Psoas muscle (tissue), 8 donors: ENCODE data around the gene LPCAT1. TPM values are rescaled to one million over a fixed set of nuclear protein-coding genes. Genes with fewer than 3 reads are reported as not detected.

Experiments used
- ATAC-seq, 4 donors: fragments of 200-7000 bp; cut with Tn5 transposase; one replicate each; pipeline ENCODE4 v1.9.1; 2020; ENCODE audit warnings: moderate library complexity in 3 of 4, mild to moderate bottlenecking in 2 of 4
- DNase-seq, 2 donors: peaks; one replicate each; pipeline ENCODE4 v3.0.0-alpha.2; 2020
- H3K27ac ChIP-seq: fragments of 200-600 bp; one replicate; pipeline ENCODE4 v1.8.0; 2022
- H3K27me3 ChIP-seq, 3 donors: fragments of 200-600 bp in 1 of 3; one replicate each; pipeline versions ENCODE4 v1.6.1 to v1.8.0; 2013 to 2022; ENCODE audit warnings: low read length in 2 of 3, mild to moderate bottlenecking in 2 of 3, moderate library complexity in 1 of 3; ENCODE audit not compliant: insufficient read depth in 3 of 3
- H3K36me3 ChIP-seq, 2 donors: fragments of 200-600 bp in 1 of 2; one replicate each; pipeline versions ENCODE4 v1.6.1 to v1.8.0; 2013 to 2022; ENCODE audit warnings: low read depth in 1 of 2, mild to moderate bottlenecking in 1 of 2, moderate library complexity in 1 of 2; ENCODE audit not compliant: insufficient read depth in 1 of 2
- H3K4me1 ChIP-seq: fragments of 200-600 bp; one replicate; pipeline ENCODE4 v1.8.0; 2022
- H3K4me3 ChIP-seq: fragments of 200-600 bp; one replicate; pipeline ENCODE4 v1.8.0; 2022; ENCODE audit warnings: mild to moderate bottlenecking
- H3K9me3 ChIP-seq: fragments of 200-600 bp; one replicate; pipeline ENCODE4 v1.8.0; 2022
- WGBS, 3 donors: extraction: QIAGEN DNeasy Blood & Tissue Kit; methylation state at CpG; one replicate each; pipeline versions ENCODE4 v1.1.6 to v1.1.7; 2013; 5-methylcytosine and 5-hydroxymethylcytosine counted together
- intact Hi-C, 2 donors: fragments of 100-400 bp; cut with DNase I; formaldehyde crosslinking; loops; one replicate each; pipeline versions ENCODE4 v1.11.0 to v1.14.2; 2022
- polyA plus RNA-seq, 3 donors: library from polyadenylated mRNA; stranded (reverse); fragments of 200-250 nt; gene quantifications; one replicate each; pipeline ENCODE4 v1.2.3, GENCODE V29; 2013
- total RNA-seq, 4 donors: library from RNA; stranded (reverse); fragmentation: NEBNext Ultra II Directional in 2 of 4; extraction: Animal tissue kit (Norgen Biotek cat#: 25700) in 2 of 4; gene quantifications; one replicate each; pipeline versions ENCODE4 v1.2.1 to v1.2.4, GENCODE V29; 2021 to 2023
- TF ChIP-seq, protein P1 (sequence below): fragments of 200-600 bp; IDR thresholded peaks from one replicate; pipeline ENCODE4 v1.8.0; 2022; ENCODE audit warnings: antibody characterized with exemption
- donor health status: healthy with polysubstance abuse.
- donor health status: DM: no; HTN: no; CAD: no; lungs with moderate emphysema.
- donor health status: Bipolar disorder and iron deficiency.
- donor health status: healthy.
- donor health status: DM: yes; HTN: yes; CAD: no.
- donor health status: DM: no; HTN: no; CAD: no.
- donor health status: DM: no; HTN: no; CAD: no.
- donor health status: DM: yes; HTN: yes; CAD: no.

The LPCAT1 gene
- total and polyA plus RNA-seq, 7 donors: 2.4 to 6.2 (median 4.7) TPM

- H3K4me1 ChIP-seq: no peaks in the 10 kb centered on the region
- H3K27ac ChIP-seq: no peak overlapping the region
- no peak overlapping the region for H3K4me3 ChIP-seq
- intact Hi-C loops: loop anchor here in 1 of 2 donors (10.0 kb wide), 1 partner anchor 185 kb away; the partner anchor contains the start of gene CLPTM1L
- H3K27me3 ChIP-seq: no peaks in the 10 kb centered on the region
- no peak for DNase-seq
- ATAC-seq: no peak
- H3K36me3 ChIP-seq: no peaks in the 10 kb centered on the region
- 91 to 95% (median 93%) methylated on average over 3 of the region's 3 CpGs for WGBS, 3 donors
- TF ChIP-seq, protein P1, sequence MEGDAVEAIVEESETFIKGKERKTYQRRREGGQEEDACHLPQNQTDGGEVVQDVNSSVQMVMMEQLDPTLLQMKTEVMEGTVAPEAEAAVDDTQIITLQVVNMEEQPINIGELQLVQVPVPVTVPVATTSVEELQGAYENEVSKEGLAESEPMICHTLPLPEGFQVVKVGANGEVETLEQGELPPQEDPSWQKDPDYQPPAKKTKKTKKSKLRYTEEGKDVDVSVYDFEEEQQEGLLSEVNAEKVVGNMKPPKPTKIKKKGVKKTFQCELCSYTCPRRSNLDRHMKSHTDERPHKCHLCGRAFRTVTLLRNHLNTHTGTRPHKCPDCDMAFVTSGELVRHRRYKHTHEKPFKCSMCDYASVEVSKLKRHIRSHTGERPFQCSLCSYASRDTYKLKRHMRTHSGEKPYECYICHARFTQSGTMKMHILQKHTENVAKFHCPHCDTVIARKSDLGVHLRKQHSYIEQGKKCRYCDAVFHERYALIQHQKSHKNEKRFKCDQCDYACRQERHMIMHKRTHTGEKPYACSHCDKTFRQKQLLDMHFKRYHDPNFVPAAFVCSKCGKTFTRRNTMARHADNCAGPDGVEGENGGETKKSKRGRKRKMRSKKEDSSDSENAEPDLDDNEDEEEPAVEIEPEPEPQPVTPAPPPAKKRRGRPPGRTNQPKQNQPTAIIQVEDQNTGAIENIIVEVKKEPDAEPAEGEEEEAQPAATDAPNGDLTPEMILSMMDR: no peak
- no peaks in the 10 kb centered on the region for H3K9me3 ChIP-seq
Observed at GRCh38 chr5:1529498-1529897, 5.7 kb upstream of the LPCAT1 start.

DNA sequence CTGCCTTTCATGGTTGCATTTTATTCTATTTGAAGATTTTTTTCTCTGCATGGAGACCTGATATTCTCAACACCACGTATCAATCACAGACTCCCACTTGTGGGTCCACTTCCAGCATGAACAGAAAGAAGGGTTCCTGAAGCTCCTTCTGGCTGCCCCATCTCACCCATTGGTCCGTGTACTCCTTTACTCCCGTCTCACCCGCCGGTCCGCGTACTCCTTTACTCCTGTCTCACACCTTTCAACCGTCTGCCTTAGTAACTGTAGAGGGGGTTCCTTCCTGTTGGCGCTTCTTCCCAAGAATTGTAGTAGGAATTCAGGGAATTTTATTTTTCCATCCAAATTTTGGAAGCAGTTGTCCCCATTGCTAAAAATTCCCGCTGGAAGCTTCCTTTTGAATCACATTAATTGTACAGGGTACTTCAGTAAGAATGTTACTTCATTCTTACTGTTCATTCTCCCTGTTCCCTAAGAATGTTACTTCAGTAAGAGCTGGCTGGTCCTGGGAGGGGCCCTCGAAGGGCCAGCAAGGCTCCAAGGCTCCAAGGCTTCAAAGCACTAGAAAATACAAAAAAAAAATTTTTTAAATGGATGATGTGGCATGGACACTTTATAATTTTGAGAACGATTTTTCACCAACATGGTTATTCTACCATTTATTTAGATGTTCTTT lies 3.9 kb upstream of the LPCAT1 start:
- TF ChIP-seq, protein P1: no peak
- no peaks in the 10 kb centered on the region for H3K27me3 ChIP-seq

DNA sequence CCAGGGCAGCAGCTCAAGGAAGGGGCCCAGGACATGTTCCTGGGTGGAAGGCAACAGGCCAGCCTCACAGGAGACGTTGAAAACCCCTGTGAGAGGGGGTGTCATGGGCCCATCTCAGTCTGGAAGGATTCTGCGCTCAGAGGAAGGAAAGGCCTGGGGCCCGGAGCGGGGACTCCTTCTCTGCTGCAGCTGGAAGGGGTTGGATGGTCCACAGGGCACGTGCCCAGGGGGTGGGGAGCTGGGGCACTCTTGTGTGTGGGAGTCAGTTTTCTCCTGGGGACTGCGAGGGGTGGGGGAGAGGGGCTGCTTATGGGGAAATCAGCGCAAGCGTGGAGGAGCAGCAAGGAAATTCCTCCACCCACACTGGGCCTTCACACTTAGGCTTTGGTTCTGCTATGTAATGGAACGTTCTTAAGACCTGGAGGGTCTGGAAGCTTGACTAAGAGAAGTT lies 2.9 kb upstream of the LPCAT1 start:
- TF ChIP-seq, protein P1: no peak
- H3K4me3 ChIP-seq: no peak overlapping the region
- 81 to 88% (median 81%) methylated on average over 9 of the region's 9 CpGs for WGBS, 3 donors
- no peaks in the 10 kb centered on the region for H3K4me1 ChIP-seq
- H3K27ac ChIP-seq: no peak overlapping the region
- no peak for ATAC-seq
- H3K9me3 ChIP-seq: no peaks in the 10 kb centered on the region
- peaks cover 0 to 3% (median 0%) of the 10 kb centered on the region in 3 donors for H3K27me3 ChIP-seq
- DNase-seq: peak; percentile 6 to 28
- intact Hi-C loops: loop anchor here in 1 of 2 donors (10.0 kb wide), 1 partner anchor 182 kb away; the partner anchor contains the start of gene CLPTM1L
- H3K36me3 ChIP-seq: no peaks in the 10 kb centered on the region

More for the DNA sequence above, 3.9 kb upstream of the LPCAT1 start:
- ATAC-seq: no peak
- no peaks in the 10 kb centered on the region for H3K36me3 ChIP-seq
- intact Hi-C loops: loop anchor here in 1 of 2 donors (10.0 kb wide), 1 partner anchor 183 kb away; the partner anchor contains the start of gene CLPTM1L
- no peaks in the 10 kb centered on the region for H3K4me1 ChIP-seq
- DNase-seq: peak in 1 of 2 donors; percentile 21
- no peaks in the 10 kb centered on the region for H3K9me3 ChIP-seq
- H3K27ac ChIP-seq: no peak overlapping the region
- 71 to 77% (median 75%) methylated on average over 12 of the region's 12 CpGs for WGBS, 3 donors
- H3K4me3 ChIP-seq: no peak overlapping the region

DNA sequence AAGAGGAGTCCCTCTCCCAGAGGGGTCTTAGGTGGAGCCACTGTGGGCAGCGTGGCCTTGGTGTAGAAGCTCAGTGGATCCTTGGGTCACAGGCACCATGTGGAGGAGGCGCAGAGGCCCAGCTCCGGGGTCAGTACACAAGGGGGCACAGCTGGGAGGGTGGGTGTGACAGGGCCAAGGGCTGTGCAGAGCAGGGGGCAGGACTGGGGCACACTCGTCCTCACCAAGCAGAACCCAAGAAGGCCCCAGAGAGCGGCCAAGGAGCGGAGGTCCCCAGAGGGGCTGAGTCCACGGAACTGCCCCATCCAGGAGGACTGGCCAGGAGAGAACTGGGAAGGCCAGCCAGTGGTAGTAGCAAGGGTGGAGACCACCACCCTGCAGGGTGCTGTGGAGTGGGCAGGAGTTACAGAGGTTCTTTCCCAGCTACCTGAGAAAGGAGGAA lies 2.5 kb upstream of the LPCAT1 start:
- ATAC-seq (no peak), DNase-seq (peak; percentile 6 to 42)
- TF ChIP-seq, protein P1: no peak
- Histone ChIP-seq H3K4me3 (no peak overlapping the region), H3K9me3 (no peaks in the 10 kb centered on the region), H3K27me3 (peaks cover 0 to 3% (median 0%) of the 10 kb centered on the region in 3 donors), H3K36me3 (no peaks in the 10 kb centered on the region), H3K4me1 (no peaks in the 10 kb centered on the region), H3K27ac (no peak overlapping the region)
- 85 to 94% (median 94%) methylated on average over 7 of the region's 7 CpGs for WGBS, 3 donors
- intact Hi-C loops: loop anchor here in 1 of 2 donors (10.0 kb wide), 1 partner anchor 181 kb away; the partner anchor contains the start of gene CLPTM1L
